Activated CD8-positive, alpha-beta memory T cell treated with anti-CD3 and anti-CD28 coated beads, Interleukin-2, amount 50 U/mL, for 24 hours (primary cell): ENCODE measurements around the gene H19.

Experiments used
- DNase-seq: peaks from one replicate; pipeline ENCODE4 v3.0.0-alpha.2; 2020; ENCODE audit errors: extremely low read depth

H19 gene

DNA sequence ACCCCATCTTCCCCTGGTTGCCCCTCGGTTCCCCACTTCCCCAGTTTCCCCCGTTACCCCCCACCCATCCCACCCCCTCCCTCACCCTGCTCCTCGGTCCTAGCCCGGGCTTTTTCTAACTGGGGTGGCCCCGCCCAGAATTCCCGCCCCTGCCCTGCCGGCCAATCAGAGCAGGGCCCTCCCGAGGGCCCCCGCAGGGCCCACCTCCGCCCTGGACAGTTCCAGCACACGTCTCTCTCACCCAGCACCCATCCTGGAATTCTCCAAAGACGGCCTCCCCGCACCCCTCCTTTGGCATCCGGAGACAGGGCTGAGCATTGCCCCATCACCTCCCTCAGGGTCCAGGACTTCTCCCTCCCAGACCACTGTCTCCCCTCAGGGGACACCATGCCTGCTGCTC lies at the start of gene H19:
H19 (minus strand) TSS at position 88 of the 400 bp plus-strand sequence.
- no peak for DNase-seq

DNA sequence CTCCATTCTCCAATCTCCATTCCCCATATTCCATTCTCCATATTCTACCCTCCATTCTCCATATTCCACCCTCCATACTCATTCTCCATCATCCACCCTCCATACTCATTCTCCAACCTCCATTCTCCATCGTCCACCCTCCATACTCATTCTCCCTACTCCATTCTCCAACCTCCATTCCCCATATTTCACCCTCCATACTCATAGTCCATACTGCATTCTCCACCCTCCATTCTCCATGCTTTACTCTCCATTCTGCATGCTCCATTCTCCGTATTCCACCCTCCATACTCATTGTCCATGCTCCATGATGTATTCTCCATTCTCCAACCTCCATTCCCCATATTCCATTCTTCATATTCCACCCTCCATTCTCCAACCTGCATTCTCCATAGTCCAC lies 44.3 kb upstream of the H19 start:
- no peak for DNase-seq

DNA sequence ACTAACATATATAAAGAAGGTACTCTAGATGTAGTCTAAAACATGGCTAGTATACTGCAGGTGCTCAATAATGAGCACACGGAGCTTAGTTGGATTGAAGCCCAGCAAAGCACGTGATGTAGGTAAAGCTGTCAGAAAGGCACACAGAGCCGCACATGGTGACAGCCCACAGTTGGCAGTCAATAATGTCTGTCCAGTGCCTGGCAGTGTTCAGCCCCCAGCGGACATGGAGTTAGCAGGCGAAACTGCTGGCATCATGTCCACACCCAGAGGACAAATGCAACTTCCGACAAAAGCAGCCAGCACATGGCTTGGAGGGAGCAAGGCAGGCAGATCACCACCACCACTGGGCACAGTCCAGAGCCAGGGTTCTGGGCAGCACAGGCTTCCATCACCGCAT lies 43.5 kb upstream of the H19 start:
- DNase-seq, result no peak

DNA sequence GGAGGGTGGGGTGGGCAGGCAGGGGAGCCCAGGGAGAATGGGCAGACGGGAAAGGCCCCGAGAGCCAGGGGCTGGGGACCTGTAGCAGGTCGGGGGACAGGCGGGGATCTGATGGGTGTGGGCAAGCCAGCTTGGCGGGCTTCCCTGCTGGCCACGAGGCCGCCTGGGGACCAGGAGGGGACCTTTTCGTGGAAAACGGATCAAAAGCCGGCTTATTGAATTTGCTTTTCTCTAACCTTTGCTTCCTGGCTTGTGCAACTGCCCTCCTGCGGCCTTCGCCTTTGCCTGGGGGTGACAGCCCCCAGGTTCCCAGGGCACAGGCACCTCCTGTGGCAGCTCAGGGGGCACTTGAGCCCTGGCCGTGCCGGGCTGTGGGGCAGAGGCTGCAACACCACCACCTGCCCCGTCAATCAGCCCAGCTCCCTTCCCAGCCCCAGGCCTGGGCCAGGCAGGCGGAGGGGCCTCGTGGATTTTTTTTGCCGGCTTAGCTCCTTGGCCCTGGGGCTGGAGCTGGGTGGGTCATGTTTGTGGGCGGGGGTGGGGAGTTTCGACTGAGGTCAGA lies 41.6 kb upstream of the H19 start:
- DNase-seq, result no peak

DNA sequence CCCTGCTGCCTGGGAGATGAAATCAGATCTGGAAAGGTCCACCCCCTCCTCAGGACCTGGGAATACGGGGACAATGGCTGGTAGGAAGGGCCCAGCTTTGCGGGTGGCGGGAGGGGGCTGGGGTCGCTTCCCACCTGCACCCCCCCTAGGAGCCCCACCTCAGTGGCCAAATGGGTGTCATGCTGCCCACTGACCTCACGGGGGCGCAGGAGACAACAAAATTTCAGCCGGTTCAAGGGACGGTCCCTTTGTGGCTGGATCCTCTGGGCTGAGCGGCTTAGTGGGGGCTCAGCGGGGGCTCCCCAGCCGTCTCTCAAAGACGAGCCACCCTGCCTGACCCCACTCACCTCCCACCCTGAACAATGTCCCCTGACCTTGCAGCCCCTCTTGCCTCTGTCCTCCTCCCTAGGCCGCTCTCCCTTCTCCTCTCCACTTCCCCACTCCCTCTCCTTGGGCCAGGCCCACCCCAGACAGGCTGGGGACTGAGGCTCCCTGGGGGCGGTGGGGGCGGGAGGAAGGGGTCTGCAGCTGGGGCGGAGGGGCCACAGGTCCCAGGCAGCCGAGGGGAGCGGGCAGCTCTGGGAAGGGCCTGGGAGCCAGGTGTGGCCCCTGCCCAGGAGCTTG lies 39.3 kb upstream of the H19 start:
- DNase-seq, result no peak

DNA sequence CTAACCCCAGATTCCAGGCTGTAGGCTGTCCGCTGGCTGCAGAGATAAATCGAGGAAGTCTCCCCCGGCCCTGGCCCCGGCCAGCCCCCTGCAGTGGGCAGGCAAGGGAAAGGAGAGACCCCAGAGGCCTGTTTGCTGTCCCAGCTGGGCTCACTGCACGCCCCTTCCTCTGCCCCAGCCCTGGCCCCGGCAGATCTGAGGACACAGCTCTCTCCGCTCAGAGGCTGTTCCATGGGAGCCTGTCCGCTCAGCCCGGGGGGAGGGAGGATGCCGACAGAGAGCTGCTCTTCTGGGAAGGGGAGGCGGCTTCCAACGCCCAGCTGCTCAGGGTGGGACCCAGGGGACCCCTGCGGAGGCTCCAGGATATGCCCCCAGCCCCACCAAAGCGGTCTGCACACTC lies 37.7 kb upstream of the H19 start:
- no peak for DNase-seq

DNA sequence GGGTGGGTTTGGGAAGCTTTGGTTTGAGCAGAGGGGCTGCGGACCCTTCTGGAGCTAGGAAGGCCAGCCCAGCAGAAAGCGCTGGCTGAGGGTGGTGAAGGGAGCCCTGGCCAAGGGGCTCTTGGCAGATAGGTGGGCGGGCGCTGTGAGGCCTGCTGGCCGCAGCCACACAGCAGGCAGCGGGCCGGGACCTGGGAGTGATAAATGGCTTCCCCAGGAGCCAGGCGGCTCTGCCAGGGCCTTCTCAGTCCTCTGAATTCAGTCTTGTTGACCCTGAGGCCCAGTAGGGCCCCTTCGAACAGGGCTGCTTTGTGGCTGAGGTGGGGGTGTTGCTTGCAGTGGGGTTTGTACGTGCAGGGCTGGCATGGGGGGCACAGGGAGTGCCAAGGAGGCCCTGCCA lies 33.4 kb upstream of the H19 start:
- no peak for DNase-seq

DNA sequence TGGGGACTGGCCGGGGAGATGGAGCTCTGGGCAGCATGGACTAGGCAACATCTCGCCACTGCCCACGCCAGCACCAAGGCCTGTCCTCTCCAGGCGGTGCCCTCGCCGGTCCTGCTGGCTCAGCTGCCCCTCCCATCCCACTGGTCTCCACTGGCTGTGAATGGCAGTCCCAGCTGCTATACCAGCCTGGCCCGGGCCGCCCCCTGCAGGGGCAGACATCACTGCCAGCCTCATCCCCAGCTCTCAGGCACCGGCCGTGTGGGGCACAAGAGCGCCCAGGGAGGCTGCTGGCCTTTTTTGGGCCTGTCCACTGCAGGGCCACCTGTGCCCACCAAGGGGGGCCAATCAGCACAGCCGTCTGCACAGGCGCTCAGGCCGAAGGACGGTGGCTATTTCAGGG lies 30.1 kb upstream of the H19 start:
- DNase-seq, result no peak

DNA sequence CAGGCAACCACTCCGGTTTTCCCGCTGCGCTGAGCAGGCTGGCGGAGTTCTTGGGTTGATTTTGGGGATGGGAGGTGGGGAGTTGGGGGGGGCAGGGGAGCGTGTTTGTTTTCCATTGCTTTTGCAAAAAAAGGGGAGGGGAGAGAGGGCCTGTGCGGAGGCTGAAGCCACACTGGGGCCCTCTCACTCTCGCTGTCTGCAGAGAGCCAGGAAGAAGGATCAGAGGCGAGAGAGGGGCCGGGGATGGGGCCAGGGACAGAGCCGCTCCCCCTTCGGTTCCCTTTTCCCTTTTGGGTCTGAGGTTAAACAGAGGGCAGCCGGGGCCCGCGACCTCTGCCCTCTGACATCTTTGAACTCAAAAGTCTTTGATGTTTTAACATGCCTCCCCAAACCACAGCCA lies 17.4 kb upstream of the H19 start:
- no peak for DNase-seq

DNA sequence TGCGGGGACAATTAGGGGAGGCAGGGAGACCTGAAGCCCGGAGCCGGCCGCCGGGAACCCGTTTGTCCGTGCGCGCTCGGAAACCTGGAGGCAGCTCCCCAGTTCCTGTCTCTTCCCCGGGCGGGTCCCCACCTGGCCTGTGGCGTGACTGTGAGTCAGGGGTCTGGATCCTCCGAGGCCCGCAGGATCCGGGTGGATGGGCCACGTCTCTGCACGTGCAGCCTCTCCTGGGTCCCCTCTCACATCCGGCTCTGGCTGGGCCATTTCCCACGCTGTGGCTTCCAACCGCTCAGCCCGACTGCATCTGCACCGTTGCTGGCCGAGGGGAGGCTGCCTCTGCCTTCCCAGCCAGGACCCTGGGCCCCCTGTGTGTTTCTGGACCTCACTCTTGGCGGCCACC lies 14.8 kb upstream of the H19 start:
- DNase-seq, result no peak

DNA sequence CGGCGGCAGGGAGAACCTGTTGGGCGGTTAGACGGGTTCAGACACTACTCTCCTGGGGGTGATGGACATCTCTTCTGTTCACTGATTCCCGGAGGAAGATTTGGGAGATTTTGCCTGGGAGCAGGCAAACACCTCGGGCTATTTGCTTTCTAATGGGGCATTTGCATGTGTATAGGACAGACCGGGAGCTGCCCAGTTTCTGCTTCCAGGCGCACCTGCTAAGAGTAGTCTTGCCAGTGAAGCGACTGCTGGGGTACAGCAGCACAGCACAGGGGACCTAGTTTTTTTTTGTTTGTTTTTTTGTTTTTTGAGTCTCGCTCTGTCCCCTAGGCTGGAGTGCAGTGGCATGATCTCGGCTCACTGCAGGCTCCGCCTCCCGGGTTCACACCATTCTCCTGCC lies 6.8 kb upstream of the H19 start:
- DNase-seq, result no peak

DNA sequence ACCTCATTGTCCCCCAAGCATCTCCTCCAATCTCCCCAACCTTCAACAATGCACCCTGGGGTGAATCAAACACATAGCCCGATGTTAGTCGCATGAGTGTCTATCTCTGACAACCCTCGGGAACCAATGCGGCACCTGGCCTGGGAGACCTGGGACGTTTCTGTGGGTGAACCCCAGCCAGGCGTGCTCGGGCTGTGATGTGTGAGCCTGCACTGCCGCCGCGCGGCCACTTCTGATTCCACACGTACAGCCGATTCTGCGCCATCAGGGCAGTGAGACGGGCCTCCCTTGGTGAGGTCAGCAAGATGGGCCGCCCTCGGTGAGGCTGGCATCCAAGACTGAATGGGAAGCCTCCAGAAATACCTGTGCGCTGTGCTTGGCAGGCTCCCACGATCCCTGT lies 5.2 kb upstream of the H19 start:
- DNase-seq, result no peak

DNA sequence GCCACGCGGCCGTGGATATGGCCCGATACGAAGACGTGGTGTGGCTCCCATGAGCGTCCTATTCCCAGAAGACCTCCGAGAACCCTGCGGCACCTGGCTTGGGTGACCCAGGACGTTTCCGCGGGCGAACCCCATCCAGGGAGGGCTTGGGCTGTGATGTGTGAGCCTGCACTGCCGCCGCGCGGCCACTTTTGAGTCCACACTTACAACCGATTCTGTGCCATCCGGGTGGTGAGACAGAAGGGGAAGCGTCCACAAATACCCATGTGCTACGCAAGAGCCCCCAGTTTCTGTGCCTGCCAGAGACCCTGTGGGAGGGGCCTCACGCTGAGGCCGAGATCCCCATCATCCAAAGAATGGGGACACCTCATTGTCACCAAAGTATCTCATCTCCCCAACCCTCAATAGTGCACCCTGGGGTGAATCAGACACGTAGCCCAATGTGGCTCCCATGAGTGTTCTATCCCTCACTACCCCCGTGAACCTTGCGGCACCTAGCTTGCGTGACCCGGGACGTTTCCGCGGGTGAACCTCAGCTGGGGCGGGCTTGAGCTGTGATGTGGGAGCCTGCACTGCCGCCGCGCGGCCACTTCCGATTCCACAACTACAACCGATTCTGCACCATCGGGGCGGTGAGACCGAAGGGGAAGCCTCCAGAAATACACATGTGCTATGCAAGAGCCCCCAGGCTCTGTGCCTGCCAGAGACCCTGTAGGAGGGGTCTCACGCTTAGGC lies 4.6 kb upstream of the H19 start:
- DNase-seq, result no peak

DNA sequence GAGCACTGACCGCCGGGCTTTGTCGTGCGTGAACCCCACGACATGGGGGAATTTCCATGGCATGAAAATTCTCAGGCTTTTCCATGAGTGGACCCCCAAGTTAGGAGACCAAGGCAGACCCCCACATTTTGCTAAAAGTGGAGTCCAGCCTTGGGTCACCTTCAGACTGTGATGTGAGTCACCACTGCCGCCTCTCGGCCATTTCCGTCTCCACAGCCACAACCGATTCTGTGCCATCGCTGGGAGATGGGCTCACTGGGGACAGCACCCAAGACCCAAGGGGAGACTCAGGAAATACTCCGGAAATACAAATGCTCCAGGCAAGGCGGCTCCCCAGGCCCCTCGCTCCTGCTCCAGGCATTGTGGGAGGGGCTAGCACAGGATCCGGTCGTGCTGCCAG lies 1.2 kb upstream of the H19 start:
- no peak for DNase-seq

DNA sequence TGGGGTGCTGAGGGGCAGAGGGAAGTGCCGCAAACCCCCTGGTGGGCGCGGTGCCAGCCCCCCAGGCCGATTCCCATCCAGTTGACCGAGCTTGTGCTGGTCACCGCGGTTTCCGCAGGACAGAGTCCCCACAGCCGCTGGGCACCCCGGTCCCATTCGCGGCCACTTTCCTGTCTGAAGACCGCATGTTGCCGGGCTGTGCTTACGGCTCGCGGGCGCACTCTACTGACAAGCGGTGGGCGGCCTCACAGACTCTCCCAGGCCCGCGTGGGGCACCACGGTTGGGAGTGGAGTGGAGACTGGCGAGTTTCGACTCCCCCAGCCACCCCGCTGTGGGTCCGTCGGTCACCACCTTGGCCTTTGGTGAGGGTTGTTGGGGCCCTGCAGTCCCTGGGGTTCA lies 648 bp upstream of the H19 start:
- DNase-seq, result no peak

DNA sequence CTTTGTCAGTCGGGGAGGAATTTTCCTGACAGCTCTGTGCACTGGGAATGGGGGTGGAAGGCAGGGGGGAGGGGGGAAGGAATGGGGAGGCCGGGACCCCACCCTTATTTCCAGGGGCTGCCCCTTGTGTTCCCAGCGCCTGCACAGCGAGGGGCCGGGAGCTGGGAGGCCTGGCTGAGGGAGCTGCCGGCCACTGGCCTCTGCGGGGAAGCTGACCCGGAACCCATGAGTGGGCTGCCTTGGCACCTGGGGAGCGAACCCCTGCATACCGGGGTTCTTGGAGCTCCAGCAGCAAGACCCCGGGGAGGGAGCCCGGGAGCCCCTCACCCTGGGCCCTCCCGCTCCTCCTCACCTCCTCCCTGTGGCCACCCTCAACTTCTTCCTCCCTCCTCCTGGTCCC lies 3.5 kb downstream of the H19 start:
- no peak for DNase-seq

DNA sequence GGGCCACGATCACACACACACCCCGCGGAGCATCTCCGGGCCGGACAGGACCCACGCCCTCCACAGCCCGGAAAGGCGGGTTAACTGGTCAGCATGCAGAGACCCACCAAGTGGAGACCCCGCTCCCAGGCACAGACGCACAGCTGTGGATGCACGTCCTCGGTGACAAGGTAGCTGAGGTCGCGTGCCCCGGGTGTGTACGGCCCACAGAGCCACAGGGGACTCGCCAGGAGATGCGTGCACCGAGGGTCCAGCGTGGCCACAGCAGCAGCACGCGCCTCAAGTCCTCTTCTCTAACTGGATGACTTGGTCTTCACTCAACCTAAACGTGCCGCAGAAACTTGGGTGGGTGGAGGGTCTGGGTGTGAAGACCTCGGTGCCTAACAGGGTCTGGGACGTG lies 5.5 kb downstream of the H19 start:
- no peak for DNase-seq

DNA sequence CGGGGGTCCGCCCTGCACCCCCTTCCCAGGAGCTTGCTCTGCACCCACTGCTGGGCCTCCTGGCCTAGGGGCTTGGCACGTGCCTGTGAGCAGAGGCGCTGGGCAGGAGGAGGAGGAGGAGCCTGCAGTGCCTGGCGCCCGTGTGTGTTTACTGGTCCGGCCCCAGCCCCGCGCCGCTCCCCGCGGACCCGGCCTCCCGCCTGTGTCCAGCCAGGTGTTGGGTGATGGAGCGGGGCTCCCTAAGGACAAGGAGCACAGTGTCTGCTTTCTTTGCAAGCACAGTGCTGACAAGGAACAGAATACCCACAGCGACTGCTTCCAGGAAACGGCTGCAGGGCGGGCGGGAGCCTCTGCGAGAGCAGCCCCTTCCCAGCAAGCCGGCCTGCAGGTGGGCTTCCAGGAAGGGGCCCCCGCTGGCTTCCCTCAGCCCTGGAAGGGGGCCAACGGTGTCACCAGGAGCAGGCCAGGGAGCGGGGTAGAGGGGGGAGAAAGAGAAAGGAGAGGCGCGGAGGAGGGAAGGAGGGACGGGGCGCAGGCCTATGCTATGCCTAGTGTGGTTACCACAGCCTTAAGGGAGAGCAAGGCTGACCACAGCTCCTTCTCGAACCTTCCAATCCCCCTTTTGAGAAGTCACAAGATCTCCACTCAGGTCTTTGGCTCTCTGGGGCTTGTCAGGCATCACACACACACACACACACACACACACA lies 6.6 kb downstream of the H19 start:
- DNase-seq, result no peak

DNA sequence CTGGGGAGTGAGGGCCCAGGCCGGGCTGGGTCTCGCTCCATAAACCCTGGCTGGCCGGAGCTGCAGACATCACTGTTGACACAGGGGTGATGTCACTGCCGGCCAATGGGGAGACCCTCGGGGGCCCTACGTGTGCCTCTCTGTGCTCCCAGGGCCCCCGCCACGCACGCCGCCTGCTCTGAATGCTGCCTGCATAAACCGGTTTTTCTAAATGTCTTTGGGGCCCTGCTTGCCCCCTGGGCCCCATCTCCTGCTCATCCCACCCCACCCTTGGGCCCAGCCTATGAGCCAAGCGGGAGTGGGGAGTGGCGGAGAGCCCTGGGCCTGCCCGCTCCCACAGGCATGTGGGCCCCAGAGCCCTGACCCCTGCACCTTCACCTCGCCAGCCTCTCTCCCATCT lies 7.7 kb downstream of the H19 start:
- no peak for DNase-seq

DNA sequence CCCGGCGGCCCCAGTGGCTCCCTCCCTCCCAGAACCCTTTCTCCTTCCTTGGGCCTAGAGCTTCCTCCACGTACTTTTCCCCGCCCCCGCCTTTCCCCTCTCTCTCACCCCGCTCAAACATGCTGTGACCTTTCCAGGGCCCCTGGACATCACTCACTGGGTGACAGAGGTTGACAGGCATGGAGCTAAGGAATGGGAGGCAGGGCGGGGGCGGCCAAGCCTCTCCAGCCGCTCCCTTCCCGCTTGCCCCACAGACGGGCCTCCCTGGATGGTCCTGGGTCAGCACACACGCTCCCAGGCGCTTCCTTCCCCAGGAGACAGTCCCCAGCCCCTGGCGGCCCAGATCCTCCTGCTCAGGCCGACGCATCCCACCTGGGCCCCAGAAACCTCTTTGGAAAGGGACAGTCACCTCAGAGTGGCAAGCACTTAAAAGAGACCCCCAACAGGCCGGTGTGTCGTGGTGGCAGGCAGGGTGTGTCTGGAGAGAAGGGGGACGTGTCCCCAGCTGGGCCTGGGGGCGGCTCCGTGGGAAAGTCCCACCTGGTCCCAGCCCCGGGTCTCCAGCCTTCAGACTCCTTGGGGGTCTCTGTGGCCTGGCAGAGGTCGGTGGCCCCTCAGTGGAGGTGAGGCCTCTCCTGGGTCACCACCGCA lies 8.8 kb downstream of the H19 start:
- no peak for DNase-seq

DNA sequence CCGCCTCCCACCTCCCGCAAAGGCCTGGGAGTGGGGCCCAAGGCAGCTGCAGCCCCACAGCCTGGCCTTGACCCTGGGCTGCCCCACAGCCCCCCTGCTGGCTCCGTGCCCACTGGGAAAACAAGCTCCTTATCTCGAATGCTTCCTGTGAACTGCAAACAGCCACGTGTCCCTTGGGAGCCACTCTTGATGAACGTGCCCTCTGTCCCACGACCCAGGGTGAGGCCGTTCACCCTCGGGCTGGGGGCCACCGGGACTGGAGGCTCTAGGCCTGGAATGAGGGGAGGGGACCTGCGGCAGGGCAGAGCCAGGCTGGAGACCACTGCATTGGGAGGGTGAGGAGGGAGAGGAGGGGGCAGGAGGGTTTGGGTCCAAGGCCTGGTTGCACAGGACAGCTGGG lies 9.5 kb downstream of the H19 start:
- DNase-seq, result no peak

DNA sequence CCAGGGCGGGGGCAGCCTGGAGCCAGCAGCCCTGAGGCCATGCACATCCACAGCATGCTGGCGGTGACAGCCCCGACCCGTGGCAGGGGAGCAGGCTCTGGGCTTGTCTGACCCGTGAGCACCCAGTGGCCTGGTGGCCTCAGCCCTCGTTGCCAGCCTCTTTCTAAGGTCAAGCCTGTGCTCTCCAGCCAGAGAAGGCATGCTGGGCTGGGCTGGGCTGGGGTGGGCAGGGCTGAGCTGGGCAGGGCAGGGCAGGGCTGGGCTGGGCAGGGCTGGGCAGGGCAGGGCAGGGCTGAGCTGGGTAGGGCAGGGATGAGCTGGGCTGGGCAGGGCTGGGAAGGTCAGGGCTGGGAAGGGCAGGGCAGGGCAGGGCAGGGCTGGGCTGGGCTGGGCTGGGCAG lies 10.6 kb downstream of the H19 start:
- DNase-seq, result no peak

DNA sequence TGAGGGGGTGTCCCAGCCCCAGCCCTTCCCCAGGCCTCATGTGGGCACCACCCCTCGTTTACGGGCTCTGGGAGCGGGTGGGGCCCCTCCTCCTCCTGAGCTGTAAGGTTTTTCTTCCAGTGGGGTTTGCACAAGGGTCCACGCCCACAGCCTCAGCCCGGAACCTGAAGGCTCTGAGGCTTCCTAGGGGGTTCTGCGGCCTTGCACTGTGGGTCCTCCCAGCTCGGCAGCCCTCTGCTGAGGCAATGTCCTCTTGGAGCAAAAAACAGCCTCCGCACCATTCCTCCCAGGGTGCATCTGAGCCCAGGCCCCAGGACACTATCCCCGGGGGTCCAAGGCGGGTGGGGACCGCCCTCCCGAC lies 14.1 kb downstream of the H19 start:
- DNase-seq, result no peak
